Measurements from ENCODE around the gene MRAP.

DNA sequence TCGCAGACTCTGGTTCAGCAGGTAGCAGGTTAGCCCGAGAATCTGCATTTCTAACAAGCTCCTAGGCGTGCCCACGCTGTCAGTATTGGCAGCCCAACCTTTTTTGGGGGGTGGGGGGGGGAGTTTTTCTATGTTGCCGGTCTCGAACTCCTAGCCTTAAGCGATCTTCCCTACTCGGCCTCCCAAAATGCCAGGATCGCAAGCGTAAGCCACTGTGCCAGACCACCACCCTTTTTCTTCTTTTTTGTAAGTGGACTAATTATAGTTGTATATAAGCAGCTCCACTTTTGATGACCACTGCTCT is 19.3 kb upstream of the MRAP start:
- no peak for TF ChIP-seq EZH2 (IDR thresholded peaks at IDR 0.05; ENCODE audit: borderline replicate concordance, insufficient read depth, low read depth, low read length, poor library complexity, severe bottlenecking)
- TF ChIP-seq, protein P1, sequence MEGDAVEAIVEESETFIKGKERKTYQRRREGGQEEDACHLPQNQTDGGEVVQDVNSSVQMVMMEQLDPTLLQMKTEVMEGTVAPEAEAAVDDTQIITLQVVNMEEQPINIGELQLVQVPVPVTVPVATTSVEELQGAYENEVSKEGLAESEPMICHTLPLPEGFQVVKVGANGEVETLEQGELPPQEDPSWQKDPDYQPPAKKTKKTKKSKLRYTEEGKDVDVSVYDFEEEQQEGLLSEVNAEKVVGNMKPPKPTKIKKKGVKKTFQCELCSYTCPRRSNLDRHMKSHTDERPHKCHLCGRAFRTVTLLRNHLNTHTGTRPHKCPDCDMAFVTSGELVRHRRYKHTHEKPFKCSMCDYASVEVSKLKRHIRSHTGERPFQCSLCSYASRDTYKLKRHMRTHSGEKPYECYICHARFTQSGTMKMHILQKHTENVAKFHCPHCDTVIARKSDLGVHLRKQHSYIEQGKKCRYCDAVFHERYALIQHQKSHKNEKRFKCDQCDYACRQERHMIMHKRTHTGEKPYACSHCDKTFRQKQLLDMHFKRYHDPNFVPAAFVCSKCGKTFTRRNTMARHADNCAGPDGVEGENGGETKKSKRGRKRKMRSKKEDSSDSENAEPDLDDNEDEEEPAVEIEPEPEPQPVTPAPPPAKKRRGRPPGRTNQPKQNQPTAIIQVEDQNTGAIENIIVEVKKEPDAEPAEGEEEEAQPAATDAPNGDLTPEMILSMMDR (IDR thresholded peaks at IDR 0.05): no peak

All from B cell (primary cell).